CMK (cell line): ENCODE results near the gene CXCL12.

ENCODE experiments used
- DNase-seq: peaks from one replicate; pipeline ENCODE4 v3.0.0-alpha.2; 2010; ENCODE audit warnings: low read depth

Gene CXCL12

DNA sequence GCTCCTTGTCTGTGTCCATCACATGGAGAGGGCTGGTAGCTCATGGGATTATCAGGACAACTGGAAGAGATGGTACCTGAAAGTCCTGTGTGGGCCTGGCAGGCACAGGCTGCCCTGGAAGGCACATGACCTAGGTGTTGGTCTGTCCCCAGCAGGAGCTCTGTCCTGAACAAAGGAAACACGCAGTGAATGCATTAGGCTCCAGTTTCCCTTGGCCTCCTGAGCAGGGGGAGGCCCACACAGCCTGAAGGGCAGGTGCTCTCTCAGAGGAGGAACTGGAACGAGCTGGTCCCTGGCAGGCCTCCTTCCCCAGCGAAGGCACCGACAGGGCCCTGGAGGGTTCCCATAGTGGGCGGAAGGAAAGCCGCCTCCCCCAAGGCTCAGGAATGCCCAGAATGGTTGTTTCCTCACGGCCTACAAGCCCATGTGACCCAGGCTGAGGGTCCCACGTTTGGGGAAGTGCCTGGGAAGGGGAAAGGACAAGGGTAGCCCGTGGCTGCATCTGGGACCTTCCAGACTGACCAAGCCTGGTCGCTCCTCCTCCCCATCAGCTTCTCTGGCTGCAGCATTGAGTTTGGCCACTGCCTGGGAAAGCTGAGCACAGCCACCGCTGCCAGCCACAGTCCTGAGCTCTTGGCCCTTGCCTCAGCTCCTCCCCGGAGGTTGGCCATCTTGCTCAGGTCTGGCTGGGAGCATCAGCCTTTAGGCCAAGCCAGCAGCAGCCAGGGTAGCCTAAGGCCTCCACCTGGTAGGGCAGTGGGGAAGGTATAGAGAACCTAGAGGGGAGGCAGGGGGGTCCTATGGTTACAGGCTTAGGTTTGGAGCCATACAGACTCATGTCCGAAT is 21.8 kb downstream of the CXCL12 start:
- no peak for DNase-seq

DNA sequence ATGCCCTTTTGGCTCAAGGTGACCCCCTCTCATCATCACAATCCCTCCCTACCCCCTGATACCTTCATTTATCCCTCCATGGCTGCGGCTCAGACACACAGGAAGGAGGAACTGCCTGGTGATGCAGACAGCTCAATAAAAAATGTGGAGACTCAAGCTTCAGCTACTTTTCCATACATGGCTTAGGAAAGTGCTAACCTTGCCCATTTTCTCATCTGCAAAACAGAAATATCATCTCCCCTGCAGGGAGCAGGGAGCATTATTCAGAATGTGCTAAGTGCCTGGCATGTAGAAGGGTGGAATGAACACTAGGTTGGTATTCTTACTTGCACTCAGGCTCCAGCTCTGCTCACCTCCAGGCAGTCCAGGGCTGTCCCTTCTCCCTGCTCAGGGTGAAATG is 23.8 kb downstream of the CXCL12 start:
- no peak for DNase-seq

DNA sequence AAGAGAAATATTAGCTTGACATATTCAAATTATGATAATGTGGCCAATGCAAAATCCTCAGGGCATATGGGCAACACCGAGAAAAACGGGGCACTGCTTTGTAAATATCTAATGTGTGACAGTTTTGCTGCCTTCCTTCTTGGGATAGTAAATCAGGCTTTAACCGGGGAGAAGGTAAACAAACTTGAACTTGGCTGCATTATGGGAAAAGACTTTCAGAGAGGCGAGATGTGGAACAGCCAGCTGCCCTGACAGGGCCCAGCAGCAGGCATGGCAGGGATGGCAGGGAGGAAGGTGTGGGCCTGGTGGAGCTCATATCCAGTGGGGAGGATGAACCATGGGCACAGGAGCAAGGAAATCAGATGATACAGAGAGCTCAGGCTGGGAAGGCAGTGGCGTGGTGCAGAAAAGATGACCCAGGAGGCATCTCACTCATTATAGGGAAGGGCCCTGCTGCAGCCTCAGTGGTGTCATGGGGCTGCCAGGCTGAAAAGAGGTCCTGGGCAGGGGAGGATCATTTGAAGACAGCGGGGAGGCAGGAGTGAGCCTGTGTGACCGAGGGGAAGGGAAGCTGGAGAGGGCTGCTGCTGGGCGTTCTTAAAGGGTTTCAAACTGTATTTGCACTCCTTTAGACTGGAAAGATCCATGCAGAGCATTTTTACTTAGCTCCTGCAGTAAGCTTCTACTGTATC is 26.7 kb downstream of the CXCL12 start:
- DNase-seq, result no peak

DNA sequence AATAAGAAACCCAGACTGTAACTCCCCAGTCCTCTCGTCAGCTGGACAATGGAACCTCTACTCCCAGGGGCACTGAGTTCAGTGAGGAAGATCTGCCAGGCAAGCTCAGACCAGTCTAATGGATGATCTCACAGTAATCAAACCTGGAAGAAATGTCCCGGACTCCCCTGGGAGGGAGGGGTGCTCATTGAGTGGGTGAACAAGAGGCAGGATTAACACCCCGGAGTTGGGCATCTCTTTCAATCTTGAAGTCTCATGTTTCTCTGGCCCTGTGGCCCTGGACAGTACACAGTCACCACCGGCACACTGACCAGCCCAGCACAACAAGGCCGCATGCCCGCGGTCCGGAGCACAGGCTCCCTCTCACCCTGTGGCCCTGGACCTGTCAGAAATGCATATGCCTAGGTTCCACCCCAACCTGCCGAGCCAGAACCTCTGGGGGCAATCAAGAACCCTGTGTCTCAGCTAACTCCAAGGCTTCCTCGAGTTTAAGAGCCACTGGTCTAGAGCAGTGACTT is 27.8 kb downstream of the CXCL12 start:
- no peak for DNase-seq

DNA sequence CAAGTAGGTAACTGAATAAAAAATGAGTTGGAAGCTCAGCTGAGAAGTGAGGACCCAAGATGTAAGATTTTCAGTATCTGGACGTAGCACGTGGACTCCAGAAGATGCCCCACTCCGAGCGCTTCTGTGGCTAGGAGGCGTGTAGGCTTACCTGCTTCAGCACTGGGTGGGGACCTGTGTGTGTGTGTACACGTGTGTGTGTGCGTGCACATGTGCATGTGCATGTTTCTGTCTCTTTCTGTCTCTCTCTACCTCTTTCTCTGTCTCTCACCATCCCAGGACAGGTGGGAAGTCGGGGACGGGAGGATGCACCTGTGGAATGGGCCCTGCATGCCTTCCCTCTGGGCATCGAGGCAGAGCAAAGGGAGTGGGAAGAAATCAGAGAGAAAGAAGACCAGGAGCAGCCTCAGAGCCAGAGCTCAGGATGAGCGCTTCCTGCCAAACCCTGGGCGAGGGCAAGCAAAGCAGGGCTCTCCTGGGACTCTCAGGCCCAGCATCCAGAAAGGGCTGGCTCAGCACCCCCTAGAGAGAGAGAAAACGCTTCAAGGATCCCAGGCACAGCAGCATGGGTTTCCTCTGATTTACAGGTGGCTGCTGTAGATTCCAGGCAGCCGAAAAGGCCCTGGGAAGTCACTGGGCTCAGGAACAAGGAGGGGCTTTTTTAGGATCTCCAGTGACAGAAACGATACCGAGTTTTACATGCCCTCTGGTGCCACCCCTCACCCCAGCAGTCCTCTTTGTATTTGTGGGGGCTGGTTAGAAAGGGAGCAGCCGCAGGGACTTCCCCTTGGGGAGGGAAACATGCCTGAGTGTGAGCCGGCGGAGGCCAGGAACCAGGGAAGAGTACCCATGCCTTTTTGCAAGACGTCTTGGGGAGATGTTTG is 28.5 kb downstream of the CXCL12 start:
- no peak for DNase-seq

DNA sequence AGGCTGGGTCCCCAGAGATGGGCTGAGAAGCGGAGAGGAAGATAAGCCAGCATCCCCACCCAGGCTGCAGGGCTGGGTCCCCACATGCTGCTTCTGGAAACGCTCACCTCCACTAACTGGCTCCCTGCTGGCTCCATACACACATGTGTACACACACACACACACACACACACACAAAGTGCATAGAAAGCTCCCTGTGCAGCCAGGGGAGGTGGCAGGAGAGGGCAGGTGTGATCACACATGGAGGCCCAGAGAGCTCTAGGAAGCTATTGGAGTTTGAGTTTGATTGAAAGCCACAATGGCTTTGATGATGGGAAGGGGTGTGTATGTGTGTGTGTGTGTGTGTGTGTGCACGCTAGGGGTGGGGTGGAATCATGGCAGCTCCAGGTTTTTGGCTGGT is 29.3 kb downstream of the CXCL12 start:
- no peak for DNase-seq

DNA sequence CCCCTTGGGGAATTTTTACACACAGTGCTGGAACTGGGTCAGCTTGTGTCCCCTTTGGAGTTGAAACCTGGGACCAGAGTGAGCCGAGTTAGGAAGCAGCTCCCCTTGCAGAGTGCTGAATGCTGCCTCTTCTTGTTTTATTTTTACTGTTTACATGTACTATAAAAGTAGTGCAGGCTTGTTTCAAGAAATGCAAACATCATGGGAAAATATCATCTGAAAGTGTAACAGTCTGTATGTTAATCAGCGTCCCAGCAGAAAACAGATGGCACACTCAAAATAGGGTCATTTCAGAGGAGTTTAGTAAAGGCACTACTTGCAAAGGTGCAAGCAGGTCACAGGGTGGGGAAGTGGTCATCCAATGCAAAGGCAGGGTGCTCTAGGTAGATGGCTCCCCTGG is 30.1 kb downstream of the CXCL12 start:
- no peak for DNase-seq

DNA sequence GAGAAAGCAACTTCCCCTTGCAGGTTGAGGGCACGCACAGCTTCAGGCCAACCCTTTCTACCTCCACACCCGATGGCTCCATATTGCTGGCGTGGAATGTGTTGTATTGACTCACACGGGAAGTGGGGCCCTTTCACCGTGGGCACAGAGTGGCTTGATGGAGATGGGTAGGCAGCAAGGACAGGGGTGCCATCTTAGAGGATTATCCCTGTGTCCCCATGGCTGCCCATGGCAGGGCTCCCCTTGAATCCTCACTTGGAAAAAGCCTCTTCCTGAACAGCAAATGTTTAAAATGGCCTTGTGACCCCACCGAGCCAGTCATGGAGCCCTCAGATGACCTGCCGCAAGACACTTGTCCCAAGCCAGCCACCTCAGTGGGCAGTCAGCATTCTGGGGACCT is 31.2 kb downstream of the CXCL12 start:
- DNase-seq, result no peak

DNA sequence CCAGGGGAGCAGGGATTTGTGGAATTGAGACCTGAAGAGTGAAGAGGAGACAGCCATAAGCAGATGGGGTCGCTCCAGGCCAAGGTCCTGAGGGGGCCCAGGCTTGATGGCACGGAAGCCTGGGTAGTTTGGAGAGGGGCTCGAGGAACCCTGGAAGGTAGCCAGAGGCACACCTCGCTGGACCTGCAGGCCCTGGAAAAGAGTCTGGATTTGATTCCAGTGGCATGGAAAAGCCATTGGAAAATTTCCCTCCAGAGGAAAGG is 31.8 kb downstream of the CXCL12 start:
- no peak for DNase-seq

DNA sequence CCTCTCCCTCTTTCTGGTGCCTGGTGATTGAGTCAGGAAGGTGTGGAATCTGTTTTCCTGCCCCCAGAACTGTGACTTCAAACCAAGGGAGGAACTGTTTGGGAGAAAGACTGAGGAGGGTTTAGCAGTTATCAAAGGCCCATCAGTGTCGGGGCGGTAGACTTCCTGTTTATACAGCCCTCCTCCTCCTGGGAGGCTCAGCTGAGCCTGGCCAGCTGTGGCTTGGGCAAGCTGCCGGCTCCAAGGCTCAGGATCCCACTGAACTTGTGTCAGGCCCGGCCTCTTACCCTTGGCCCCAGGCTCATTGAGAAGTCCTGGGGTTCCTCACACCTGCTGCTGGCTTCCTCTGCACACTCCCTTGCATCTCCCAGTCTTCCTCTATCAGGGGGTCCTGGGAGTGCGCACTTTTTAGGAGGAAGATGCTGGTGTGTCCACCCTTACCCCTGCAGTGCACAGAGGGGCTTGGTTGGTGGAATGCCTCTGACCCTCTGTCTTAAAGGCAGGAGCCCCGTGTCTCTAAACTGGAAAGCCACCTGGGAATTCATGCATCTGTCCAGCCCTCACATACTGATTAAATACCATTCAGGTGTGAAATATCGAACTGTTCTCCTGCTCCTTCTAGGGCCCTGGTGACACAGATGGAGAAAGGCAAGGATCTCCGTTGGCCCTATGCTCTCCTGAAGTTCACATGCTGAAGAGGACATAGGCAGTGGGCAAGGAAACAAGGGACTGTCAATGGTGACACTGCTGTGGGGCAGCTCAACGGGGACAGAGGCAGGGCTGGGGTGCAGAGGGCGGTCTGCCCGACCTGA is 32.4 kb downstream of the CXCL12 start:
- no peak for DNase-seq

DNA sequence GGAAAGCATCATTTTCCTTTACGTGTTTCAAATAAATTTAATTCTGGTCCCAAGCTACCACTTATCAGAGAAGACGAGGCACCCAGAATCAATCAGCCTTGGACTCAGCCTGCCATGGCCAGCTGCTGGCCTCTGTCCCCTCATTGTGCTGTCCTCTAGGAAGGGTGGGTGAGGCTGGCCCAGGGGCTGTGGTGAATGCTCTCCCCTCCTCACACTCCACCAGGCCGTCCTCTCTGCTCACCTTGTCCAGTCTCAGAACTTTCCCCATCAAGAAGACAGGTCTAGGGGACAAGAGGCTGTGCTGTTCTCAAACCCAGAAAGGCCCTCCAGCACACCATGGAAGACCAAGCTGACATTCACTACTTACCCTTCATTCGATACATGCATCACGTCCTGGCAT is 36.4 kb downstream of the CXCL12 start:
- no peak for DNase-seq

DNA sequence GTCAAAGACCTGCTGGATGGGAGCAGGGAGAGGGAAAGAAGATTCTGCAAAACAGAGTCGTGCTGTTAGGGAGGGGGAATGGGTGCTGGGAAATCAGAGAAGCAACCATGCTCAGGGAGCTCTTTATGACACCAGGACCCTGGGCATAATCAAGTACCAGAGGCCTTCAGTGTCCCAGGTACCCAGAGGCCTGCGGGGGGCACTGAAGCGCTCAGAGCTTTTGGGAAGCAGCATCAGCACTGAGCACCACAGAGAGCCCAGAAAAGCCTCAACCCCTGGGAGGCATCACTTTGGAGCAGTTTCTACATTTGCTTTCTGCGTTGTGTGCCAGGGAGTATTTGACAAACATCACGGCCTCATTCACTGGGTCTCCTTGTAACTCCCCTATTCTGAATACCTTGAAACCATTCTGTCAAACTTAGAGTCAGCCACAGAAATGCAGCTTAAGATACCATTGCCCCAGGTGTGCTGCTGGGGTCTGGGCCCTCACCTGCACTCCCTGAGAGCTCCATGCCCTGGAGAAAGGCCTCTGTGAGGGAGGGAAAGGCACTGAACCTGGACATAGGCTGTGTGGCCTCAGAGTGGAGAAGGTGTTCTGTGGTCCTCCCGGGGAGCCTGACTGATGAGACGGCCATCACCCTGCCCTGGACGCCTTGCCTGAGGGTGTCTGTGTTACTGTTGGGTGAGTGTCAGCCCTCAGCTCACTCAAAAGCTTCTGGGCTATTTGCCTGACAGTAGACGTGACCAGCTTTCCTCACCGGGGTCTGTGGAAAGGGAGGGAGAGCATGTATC is 37.1 kb downstream of the CXCL12 start:
- no peak for DNase-seq

DNA sequence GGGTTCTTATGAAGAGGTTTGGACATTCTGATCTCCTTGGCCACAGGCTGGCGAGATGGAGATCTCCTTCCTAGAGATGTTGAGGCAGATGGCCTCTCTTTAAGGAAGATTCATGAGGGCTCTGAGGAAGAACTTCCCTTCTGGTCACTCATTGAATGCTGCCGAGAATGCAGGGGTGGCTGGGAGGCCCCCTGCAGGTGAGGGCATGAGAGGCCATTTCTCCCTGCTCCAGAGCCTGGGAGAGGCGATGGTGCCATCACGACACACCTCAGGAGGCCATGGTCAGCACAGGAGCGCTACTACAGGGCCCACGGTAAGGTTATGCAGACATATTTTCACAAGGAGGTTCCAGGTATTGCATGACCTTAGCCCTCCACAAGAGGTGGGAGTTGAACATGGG is 40.2 kb downstream of the CXCL12 start:
- DNase-seq, result no peak

DNA sequence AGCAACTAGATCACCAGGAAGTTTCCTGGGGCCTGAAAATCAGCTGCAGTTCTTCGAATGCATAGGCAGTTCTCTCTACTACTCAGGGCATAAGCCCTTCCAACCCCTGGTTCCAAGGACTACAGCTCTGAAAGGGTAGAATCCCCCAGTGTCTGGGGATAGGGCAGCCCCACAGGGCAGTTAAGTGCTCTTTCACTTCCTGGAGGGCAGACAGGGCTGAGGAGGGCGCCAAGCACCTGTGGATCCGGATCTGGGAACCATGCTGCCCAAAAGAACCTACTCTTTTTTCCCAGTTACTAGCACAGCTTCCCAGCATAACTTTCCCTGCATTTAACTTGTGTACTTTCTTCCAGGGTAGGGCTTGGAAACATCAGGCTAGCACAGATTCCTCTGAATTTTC is 41.1 kb downstream of the CXCL12 start:
- DNase-seq, result no peak

DNA sequence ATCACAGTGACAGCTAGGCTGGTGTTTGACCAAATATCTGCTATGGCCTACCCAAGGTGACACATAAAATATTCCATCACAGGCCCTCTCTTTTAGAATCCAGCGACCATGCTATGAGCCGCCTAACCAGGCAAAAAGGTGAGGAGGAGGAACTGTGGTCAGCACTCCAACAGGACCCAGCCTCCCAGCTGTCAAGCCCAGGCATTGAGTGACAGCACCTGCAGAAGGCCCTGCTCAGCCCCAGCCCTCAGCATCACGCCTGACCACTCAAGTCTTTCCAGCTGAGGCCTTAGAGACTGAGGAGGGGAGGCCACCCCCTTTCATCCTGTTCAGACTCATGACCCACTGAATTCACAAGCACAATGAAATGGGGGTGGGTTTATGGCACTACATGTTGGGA is 43.0 kb downstream of the CXCL12 start:
- no peak for DNase-seq

DNA sequence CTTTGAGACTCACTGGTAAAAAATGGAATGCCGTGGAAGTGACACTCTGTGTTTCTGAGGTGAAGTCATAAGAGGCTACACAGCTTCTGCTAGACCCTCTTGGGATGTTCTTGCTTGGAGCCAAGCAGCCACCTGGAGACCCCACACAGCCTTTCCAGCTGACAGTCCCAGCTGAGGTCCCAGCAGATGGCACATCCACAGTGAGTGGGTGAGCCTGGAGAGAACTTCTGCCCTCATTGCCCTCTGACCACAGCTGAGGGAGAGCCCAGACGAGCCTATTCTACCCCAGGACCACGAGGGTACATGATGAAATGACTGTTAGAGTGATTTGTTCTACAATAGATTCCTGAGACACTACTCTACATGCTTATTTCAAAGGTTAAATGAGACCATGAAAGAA is 44.3 kb downstream of the CXCL12 start:
- DNase-seq, result no peak

DNA sequence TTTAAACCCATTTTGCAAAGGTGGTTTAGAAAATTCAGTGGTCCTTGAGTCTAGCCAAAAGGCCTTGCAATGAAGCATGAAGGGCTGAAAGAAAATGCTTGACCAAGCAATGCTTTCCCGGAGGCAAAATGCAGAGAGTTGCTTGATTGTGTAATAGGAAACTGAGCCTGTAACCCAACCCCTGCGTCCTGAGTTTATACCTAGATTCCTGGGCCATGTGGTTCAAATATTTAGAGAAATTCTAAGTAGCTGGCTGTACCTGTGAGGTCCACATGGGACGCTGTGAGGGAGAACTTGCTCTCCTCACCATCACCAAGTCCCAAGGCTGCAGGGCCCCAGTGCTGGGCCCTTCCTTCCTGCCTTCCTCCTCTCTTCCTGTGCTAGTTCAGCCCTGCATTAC is 45.7 kb downstream of the CXCL12 start:
- no peak for DNase-seq

DNA sequence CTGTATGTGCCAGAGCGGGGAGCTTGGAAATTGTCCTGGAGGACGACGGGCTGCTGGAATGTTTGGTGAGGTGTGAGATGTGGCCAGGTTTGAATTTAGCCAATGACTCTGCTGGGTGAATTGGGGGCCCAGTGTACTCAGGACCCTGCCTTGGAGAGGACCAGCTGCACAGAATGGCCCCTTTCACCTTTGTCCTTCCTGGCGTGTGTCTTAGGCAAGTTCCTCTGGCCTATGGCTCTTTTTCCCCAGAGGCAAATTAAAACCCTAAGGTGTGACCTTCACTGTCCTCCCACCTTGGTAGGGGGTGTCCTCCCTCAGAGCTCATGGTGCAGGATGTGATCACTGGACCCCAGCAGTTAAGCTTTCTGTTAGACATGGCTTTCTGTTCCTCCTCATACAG is 47.8 kb downstream of the CXCL12 start:
- no peak for DNase-seq

DNA sequence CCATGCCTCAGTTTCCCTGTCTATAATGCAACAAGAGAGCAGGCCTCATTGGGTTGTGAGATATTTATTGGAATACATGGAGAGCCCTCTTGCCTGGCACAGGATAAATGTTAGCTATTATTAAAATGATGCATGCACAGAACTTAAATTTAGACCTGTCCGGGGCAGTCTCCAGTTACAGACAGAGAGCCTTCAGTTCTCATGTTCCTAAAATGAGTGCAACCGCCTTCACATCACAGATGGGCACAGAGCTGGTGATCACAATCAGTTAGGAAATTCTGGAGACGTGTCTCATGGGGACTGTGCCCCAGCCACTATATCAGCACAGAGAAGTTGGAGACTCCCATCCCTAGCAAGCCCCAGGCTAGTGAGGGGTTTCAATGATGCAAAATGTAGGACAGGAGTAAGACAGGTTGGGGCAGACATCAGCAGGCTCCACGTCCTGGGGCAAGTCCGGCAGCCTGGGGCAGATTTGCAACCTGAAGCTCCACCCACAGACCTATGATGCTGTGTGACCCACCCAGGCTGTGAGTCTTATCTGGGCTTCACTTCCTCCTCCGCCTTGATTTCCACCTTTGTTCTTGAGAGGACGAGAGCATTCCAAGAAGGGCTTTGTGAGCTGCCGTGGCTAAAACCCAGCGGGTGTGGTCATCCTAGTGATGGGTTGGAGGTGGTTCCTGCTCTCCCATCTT is 49.4 kb downstream of the CXCL12 start:
- no peak for DNase-seq

DNA sequence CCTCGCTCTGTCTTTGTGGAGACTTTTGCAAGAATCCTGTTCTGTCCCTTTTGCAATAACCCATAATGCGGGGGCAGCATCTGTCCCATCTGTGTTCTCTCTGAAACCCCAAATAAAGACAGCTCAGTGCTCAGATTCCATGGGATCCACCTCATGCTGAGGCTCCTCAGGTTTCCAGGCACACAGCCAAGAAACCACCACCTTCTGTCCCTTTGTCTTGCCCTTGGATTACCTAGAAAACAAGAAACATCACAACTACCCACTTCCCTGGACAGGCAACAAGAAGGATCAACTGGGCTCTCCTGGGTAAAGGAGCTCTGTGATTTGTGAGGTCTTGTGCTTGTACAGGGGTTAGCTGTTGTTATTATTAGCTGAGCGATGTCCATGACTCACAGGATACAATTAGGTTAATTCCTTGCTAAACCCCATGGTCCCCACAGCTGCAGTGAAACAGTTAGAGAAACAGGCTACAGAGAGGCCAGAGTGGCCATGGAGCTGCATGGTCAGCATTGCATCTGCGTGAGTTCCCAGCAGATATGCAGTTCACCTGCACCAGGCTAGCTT is 50.2 kb downstream of the CXCL12 start:
- DNase-seq, result no peak
